Pulmonary artery endothelial cell (primary cell): ENCODE results near the gene ZDHHC17. TPM values are rescaled to one million over a fixed set of nuclear protein-coding genes. Genes with fewer than 3 reads are reported as not detected.

Experiments used
- DNase-seq: peaks from one replicate; pipeline ENCODE4 v3.0.0-alpha.2; 2011; ENCODE audit warnings: low read depth, low spot score
- total RNA-seq: library from RNA; depleted of rRNA; stranded (reverse); fragments of >200 nt; gene quantifications from 2 replicates; pipeline ENCODE4 v1.2.3, GENCODE V29; 2014

ZDHHC17 gene
- total RNA-seq, 1 donor from 2014 or later: 50.2 TPM

DNA sequence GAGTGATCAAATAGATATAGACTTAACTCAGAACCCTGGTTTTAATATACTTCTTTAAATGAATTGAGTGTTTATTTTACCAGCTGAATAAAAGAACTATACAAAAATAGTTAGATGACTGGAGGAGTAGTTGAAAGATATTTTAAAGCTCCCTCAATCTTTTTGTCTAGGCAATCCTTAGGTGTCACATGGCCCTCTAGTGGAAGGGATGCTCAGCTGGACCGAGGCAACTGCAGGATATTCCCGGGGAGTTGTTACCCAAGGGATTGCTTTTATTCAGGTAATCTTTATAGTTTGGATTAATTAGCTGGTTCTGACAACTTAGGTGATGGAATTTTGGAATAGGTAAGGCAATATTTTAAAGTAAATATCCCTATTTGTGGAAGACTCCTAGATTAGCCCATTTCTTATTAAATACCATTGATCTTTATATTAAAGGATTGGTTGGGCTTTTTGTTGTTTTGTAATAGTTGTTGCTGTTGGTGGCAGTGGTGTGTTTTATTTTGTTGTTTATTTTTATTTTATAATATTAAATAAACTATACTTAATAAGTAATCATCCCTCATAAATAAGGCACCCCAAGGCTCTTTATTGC is 57.1 kb downstream of the ZDHHC17 start:
- DNase-seq: no peak

DNA sequence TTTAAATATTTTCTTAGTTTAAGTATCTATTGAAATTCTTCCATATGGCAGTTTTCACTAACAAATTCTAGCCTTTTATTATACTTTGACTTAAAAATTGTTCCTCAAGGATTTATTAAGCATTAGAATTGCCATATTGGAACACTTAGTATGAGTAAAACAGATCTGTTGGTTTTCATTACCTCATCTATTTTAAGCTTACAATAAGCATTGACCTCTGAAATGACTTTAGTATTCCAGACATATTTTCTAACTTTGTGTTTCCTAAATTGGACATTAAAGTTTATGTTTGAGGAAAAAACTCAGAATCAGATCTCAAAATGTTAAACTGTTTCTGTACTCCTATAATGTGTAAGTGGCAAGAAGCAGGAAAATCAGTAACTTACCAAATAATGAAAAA is 66.5 kb downstream of the ZDHHC17 start:
- no peak for DNase-seq

DNA sequence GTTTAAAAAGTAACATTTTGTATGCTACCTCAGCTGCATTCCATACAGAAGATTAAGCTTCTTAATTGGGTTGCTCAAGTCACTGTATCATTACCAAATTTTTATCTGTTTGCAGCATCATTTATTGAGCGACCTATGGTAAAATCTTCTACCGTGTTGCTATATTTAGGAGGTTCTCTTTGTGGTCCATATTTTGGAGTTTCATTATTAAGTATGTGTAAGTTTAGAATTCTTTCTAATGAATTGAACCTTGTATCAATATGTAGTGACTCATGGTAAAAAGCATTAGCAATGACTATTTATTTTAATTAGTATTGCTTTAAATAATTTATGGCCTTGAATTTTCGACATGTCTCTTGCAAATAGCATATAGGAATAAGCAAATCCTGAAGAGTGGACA is 72.7 kb downstream of the ZDHHC17 start:
- no peak for DNase-seq

DNA sequence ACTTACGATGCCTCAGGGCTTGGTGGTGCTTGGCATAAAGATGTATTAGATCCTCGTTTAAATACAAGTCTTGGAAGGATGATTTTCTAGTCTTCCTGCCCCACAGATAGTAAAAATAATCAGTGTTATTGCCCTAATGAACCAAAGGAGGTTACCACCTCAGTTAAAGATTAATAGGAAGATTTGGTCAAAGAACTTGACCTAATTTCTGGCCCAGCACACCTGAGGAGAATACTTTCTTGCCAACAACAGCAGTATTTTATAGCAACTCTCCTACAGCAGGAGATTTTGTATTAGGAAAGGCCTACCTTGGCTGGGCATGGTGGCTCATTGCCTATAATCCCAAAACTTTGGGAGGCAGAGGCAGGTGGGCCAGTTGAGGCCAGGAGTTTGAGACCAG is 83.3 kb downstream of the ZDHHC17 start:
- DNase-seq: no peak

DNA sequence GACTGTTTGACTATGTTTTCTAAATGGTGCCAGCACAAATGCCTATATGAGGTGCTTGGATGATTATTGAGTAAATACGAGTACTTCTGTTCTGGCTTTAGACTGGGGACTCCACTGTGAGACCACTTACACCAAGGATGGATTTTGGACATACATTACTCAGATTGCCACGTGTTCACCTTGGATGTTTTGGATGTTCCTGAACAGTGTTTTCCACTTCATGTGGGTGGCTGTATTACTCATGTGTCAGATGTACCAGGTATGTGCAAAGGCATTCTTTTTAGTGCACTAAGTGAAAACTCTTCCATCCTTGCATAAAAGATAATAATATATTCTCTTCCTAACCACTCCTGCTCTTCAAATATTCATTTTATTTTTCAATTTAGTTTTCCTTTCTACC is 84.2 kb downstream of the ZDHHC17 start:
- no peak for DNase-seq

DNA sequence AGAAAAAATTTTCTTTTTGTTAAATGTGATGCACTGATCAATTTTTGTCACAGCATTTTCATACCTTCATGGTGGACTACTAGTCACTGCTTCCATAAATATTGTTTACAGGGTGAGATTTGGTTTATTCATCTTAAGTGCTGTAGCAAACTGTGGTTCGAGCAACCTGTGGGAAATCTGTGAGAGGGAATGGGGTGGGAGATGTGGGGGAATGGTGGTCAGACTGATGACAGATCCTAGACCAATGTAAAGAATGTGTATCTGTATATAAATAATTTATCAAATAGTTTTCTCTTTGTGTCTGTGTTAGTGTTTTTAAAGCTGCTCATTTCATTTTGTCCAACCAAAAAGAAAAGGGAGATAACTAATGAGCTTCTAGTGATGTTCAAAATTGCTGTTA is 88.2 kb downstream of the ZDHHC17 start:
- no peak for DNase-seq

DNA sequence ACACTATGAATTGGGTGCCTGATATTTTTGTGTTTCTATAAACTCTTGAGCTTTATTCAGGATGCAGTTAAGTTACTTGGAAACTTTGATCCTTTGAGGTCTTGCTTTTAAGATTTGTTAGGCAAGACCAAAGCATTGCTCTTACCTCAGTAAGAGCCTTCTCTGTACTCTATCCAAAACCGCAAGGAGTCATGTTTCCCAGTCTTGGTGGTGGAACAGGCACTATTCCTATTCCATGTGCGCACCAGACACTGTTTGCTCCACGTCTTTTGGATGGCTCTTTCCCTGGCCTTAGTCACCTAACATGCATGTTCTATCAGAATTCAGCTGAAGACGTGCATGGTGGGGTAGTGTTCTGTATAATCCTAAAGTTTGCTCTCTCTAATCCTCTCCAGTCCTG is 91.4 kb downstream of the ZDHHC17 start:
- DNase-seq: no peak

DNA sequence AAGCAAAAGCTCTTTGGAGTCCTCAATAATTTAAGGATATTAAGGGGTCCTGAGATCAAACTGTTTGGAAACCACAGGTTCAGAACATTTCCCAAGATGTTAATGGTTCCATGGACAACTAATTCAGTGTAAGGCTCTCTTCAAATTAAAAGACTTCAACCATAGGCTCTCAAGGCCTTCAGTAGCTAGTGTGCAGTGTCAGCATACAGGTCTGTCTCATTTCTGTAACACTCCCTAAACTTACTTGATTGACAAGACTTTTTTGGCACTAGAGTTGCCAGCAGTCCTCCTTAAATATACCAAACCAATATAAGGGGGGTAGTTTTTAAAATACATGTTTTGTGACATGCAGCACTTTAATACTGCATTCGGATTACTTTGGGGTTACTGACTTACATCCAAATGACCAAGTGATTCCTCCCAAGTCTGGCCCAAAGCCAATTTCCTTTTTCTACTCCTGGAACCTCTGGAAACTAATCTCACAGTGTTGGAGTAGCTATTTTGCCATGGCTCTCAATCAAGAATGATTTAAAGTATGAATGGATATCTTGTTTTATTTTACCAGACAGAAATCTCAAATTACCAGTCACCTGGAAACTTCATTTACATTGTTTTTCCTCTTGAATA is 92.2 kb downstream of the ZDHHC17 start:
- no peak for DNase-seq

DNA sequence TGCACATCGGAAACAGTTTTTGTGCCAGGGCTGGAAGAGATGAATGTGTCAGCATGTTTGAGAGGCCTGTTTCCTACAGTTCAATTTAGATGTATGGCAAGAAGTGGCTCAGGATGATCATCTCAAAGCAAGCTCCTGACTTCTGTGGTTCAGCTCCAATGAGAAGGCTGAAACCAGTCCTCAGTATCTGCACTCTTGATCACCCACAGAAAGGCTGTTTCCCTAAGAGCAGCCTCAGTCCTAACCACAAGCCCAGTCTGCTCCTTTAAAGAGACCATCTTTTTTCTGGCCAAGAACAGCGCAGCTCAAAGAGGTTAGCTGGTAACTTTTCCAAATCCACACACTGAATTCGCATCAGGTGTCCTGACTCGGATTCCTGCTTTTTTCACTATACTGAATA is 95.7 kb downstream of the ZDHHC17 start:
- no peak for DNase-seq

DNA sequence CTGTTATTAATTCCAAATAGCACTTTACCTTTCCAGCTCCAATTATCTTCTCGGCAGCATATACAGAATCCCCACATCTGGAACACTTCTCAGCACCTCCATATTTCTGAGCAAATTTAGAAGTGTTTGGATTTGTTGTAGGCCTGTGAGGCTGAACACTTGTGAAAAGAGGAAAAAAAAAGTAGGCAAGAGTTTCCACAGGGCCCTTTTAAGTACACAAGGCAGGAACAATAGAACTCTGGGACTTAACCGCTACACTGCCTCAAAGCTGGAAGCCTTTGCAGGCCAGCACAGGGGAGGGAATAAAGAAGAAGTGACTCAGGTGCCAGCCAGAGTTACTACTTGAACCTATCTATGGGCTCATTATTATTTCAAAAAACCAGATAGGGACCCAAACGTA is 96.3 kb downstream of the ZDHHC17 start:
- DNase-seq: no peak

DNA sequence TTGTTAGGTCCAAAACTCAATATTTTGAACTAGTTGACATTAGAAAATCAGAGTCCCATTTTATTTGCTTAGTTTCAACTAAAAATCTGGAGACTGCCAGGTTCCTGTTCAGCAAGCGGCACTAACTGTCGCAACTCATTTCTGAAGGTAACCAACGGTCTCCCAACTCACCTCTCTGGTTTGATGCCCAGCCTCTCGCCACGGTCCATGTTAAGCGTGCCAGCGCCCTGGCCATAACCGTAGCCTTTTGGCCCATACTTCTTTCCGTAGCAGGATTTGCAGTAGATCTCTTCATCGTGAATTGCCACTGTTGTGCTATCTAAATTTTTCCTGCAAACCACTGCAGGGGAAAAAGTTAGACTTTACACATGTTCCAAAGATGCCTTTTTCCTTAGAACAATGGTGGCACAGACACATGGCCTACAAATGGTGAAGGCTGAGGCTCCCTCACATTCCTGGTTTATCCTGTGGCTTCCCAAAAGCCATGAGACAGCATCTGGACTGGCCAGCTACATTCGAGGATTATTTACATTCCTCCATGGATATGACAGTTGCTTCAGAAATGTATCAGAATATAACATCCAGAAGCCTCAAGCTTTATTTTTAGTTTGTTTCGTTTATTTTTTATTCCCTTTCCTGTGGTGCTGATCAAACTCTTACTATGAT is 99.2 kb downstream of the ZDHHC17 start:
- DNase-seq: no peak

DNA sequence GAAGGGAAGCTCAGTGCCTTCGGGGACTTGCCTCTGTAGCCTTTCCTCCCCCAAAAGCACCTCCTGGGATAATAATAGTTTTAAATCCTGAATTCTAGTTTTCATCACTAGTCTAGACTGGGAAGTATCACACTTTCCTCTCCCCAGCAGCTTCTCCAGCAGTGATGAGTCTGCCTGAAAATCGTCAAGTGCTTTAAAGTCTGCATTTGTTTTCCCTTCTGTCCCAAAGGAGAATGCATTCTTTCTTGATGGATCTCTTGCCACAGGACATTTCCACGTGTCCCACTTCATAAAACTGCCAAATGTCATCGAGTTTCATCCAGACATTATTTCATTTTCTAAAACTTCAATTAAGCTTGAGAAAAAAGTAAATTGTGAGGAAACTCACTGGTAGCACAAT is 99.9 kb downstream of the ZDHHC17 start:
- no peak for DNase-seq

DNA sequence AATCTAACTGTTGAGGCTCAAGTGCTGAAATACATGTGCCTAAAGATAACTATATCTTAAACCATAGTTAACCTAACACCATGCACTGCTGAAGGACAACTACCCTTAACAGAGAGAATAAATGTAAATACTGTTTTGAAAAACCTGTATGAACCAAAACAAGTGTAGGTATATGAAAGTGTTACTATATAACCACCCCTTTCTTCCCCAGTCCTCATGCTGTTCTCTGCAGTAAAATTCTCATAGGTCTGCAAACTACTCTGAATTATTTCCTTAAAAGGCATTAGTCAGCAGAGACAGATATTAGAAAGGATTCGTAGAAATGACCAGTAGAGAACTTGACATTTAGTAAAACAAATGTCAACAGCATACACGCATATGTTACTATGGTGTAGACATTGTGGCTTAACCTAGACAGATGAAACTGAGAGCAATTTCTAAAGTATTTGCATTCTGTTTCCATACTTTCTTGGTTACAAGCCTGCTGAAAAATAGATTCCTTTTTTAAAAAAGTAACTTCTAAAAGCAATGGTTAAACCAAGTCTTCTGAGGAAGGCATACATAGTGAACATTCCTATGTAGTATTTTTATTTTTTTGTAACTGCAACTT is 101.0 kb downstream of the ZDHHC17 start:
- DNase-seq: no peak

DNA sequence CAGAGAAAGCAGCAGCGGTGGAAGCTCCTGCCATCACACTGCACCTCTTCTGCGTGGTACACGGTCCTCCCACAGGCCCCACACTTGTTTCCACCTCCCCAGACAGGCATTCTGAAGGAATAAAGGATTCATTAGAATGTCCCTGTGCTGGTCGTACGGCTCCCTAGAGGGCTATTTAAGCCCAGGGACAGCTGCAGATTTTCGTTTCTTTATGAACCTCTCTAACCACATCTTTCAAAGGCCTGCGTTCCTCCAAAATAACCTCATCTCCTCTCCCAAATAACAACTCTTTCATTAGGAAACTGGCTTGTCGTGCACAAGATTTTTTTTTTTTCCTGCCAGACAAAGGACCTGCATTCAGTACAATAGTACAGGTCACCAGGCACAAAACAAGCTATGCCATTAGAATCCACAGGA is 102.2 kb downstream of the ZDHHC17 start:
- DNase-seq: no peak

DNA sequence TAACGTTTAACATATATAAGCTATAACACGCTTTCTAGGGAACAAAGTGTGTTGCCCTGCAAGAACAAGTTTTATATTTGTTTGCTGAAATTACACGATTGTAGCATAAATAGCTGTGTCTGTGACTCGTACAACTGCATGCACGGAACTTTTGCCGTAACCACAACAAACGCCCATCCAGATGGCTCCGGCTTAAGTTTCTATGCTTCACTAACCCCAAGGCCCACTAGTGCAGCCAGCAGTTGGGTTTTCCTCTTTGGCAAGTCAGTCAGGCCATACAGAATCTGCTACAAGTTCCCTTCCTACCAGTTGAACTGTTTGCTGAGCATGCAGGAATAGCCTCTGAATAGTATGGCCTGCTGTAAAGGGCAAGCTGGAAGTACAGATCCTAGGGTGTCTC is 102.8 kb downstream of the ZDHHC17 start:
- DNase-seq: no peak

DNA sequence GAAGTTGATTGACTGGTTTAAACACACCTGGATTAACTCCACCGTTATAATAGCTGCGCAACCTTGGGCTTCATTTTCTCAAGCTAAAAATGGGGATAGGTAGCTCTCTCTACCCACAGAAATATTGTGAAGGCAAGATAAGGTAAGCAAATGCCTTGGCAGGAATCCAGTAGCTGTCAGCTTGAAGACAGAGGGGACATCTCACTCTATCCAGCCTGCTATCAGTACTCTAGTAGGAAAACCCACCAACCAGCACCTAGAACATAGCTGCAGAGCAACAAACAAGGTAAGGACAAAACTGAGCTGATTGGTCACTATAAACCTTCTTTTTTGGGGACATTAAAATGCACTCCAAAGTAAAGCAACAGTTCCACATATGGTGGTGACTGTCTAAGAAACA is 107.2 kb downstream of the ZDHHC17 start:
- DNase-seq: no peak

DNA sequence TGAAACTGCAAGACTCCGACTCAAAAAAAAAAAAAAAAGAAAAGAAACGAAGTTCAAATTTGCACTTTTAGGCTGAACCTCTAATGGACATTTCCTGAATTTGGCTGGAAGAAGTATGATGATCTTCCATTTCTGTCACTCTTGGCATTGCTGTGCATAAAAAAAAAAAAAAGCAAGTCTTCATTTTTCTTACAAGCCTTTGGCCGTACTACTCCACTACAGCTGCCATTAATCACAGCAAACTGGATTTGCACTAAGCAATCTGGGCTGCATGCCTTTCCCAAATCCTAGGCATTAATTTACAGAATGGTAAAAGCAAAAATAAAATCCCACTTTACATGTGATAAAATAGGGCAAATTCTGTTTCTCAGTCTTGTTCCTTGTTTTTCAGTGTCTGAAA is 107.8 kb downstream of the ZDHHC17 start:
- no peak for DNase-seq

DNA sequence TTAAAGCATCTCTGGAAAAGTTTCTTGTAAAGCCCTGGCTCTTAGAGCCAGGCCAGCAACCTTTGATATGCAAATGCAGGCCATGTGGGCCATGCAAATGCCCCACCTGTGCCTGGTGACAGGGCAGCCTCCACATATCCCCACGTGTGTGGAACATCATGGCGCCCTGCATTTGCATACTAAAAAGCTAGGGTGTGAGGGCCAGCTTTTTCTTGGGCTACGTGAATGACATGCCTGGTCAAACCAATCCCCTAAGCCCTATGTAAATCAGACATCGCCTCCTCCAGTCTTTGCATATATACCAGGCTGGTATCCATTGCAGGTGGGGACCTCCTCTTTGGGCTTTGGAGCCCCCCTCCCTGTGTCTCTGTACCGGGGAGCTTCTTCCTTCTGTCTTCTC is 108.5 kb downstream of the ZDHHC17 start:
- no peak for DNase-seq

DNA sequence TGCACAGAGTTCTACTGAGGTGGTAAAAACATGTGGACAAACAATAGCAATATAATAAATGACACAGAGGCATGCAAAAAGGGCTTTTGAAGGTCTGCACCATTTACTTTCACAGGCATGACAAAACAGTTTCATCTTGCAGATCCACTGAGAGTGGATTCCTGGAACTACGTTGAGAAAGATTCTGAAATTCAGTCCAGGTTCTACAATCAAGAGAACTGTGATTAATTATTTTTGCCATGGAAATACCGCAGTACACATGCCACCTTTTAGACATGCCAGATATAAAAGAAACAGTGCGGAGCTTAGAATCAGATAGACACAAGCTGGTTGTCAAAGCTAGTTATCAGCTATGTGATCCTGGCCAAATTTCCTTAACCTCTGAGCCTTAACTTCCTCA is 110.1 kb downstream of the ZDHHC17 start:
- no peak for DNase-seq

DNA sequence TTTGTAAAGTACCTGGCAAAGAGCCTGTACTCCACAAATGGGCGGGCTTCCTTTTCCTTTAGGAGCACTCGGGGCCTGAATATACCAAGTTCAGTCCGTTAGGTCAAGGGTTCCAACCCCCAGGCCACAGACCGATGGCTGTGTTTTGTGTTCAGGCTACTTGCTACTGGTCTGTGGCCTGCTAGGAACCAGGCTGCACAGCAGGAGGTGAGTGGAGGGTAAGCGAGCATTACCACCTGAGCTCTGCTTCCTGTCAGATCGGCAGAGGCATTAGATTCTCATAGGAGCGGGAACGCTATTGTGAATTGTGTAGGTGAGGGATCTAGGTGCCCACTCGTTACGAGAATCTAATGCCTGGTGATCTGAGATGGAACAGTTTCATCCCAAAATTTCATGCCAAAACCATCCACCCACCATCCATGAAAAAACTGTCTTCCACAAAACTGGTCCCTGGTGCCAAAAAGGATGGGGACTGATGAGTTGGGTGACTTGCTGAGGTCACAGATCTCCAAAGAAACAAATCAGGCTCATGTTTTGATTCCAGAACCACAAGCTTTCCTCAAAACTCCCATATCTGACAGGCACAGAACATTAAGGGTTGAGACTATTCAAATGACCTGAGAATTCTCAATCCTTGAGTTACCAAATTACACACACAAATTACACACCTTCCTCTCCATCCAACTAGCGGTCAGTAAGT is 110.7 kb downstream of the ZDHHC17 start:
- DNase-seq: no peak

DNA sequence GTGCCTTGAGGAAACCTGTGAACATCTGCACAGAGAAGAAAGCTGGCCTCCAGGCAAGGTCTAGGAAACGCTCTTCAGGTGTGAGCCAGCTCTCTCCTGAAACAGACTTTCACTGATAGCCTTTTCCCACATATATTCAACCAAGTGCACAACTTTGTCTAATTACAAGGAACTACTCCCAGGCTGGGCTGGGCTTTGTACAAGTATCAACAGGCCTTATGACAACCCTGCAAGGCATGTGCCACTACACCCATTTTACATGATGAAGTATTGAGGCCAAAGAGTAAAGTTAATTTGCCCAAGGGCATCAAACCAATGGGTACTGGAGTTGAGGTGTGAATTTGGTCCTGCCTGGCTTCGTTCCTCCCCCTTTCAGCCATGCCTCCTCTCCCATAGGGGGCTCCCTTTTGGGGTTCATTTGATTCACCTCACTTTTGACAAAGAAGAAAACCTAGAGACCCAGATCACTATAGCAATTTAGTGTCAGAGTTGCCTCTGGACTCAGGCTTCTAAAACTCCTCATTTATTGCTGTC is 112.8 kb downstream of the ZDHHC17 start:
- DNase-seq: no peak
